Measurements from ENCODE around the gene PROM2. TPM values are rescaled to one million over a fixed set of nuclear protein-coding genes. Genes with fewer than 3 reads are reported as not detected.
A peak's percentile ranks its signal among the peaks of the same experiment; 100 is the strongest.

Gene PROM2
- total RNA-seq, 1 donor, result under 0.01 TPM

- TF ChIP-seq CTCF (IDR thresholded peaks at IDR 0.05; ENCODE audit: insufficient read depth, low read depth, low read length), result no peak
- DNase-seq (ENCODE audit: low read depth), result no peak
Measured at GRCh38 chr2:95275151-95275515, 884 bp downstream of the PROM2 start.

GRCh38 chr2:95275601-95276243, 1.5 kb downstream of the PROM2 start:
- no peak for DNase-seq (ENCODE audit: low read depth)
- no peak overlapping the region for H3K4me3 ChIP-seq (ENCODE audit: low read depth, low read length)
- no peak for TF ChIP-seq CTCF (IDR thresholded peaks at IDR 0.05; ENCODE audit: insufficient read depth, low read depth, low read length)

More at GRCh38 chr2:95275151-95275515, 884 bp downstream of the PROM2 start:
- no peak overlapping the region for H3K4me3 ChIP-seq (ENCODE audit: low read depth, low read length)

- TF ChIP-seq CTCF (IDR thresholded peaks at IDR 0.05; ENCODE audit: insufficient read depth, low read depth, low read length), result no peak
- DNase-seq (ENCODE audit: low read depth), result no peak
- no peak overlapping the region for H3K4me3 ChIP-seq (ENCODE audit: low read depth, low read length)
Measured at GRCh38 chr2:95276244-95276887, 2.1 kb downstream of the PROM2 start.

- no peak for TF ChIP-seq CTCF (IDR thresholded peaks at IDR 0.05; ENCODE audit: insufficient read depth, low read depth, low read length)
- no peak overlapping the region for H3K4me3 ChIP-seq (ENCODE audit: low read depth, low read length)
- DNase-seq (ENCODE audit: low read depth), result no peak
Measured at GRCh38 chr2:95276888-95277245, 2.6 kb downstream of the PROM2 start.

- no peak for DNase-seq (ENCODE audit: low read depth)
- no peak for TF ChIP-seq CTCF (IDR thresholded peaks at IDR 0.05; ENCODE audit: insufficient read depth, low read depth, low read length)
- H3K4me3 ChIP-seq (ENCODE audit: low read depth, low read length), result no peak overlapping the region
Measured at GRCh38 chr2:95277246-95277906, 3.1 kb downstream of the PROM2 start.

GRCh38 chr2:95278051-95278471, 3.8 kb downstream of the PROM2 start:
- H3K4me3 ChIP-seq (ENCODE audit: low read depth, low read length), result no peak overlapping the region
- peak; percentile 13 for DNase-seq (ENCODE audit: low read depth)
- TF ChIP-seq CTCF (IDR thresholded peaks at IDR 0.05; ENCODE audit: insufficient read depth, low read depth, low read length), result no peak
